H9 (cell line): ENCODE data around the gene C2CD2. TPM values are rescaled to one million over a fixed set of nuclear protein-coding genes. Genes with fewer than 3 reads are reported as not detected.

Source experiments
- DNase-seq: peaks from one replicate; pipeline ENCODE4 v3.0.0-alpha.2; 2017
- H2AFZ ChIP-seq: one replicate; pipeline ENCODE4 v1.6.1; 2013; ENCODE audit warnings: mild to moderate bottlenecking, low read length, control low read depth, moderate library complexity
- H2AK5ac ChIP-seq: 2 replicates; pipeline ENCODE4 v1.6.1; 2013; ENCODE audit warnings: low read length, control low read depth, mixed read lengths; ENCODE audit not compliant: insufficient read length
- H2BK120ac ChIP-seq: one replicate; pipeline ENCODE4 v1.6.1; 2013; ENCODE audit warnings: low read depth, mild to moderate bottlenecking, low read length, control low read depth, inconsistent platforms; ENCODE audit not compliant: poor library complexity, severe bottlenecking
- H2BK12ac ChIP-seq: 2 replicates; pipeline ENCODE4 v1.6.1; 2013; ENCODE audit warnings: low read length, control low read depth, mixed read lengths, low read depth; ENCODE audit not compliant: insufficient read length
- H2BK15ac ChIP-seq: 2 replicates; pipeline ENCODE4 v1.6.1; 2013; ENCODE audit warnings: low read depth, low read length, control low read depth
- H2BK20ac ChIP-seq: one replicate; pipeline ENCODE4 v1.6.1; 2013; ENCODE audit warnings: low read depth, mild to moderate bottlenecking, low read length, control low read depth, inconsistent platforms; ENCODE audit not compliant: poor library complexity, severe bottlenecking
- H2BK5ac ChIP-seq: 2 replicates; pipeline ENCODE4 v1.6.1; 2013; ENCODE audit warnings: low read length, control low read depth, mixed read lengths; ENCODE audit not compliant: insufficient read length
- H3K14ac ChIP-seq: 2 replicates; pipeline ENCODE4 v1.6.1; 2013; ENCODE audit warnings: low read length, control low read depth; ENCODE audit not compliant: insufficient read depth
- H3K18ac ChIP-seq: 2 replicates; pipeline ENCODE4 v1.6.1; 2013; ENCODE audit warnings: low read depth, mild to moderate bottlenecking, mixed read lengths, low read length, control low read depth; ENCODE audit not compliant: insufficient read length
- H3K23ac ChIP-seq: 2 replicates; pipeline ENCODE4 v1.6.1; 2013; ENCODE audit warnings: low read length, control low read depth, mixed read lengths, low read depth; ENCODE audit not compliant: insufficient read length
- H3K23me2 ChIP-seq: 2 replicates; pipeline ENCODE4 v1.6.1; 2013; ENCODE audit warnings: low read depth, mild to moderate bottlenecking, mixed read lengths, low read length, control low read depth; ENCODE audit not compliant: insufficient read length, poor library complexity, severe bottlenecking
- H3K27ac ChIP-seq: 2 replicates; pipeline ENCODE4 v1.5.1; 2013; ENCODE audit warnings: low read length, control low read depth, mixed read lengths, low read depth; ENCODE audit not compliant: insufficient read length
- H3K27me3 ChIP-seq: 2 replicates; pipeline ENCODE4 v1.6.1; 2013; ENCODE audit warnings: low read length, control low read depth, inconsistent platforms; ENCODE audit not compliant: insufficient read depth
- H3K4ac ChIP-seq: 2 replicates; pipeline ENCODE4 v1.6.1; 2013; ENCODE audit warnings: low read depth, mild to moderate bottlenecking, control low read depth, inconsistent platforms, low read length, moderate library complexity
- H3K4me1 ChIP-seq: 2 replicates; pipeline ENCODE4 v1.6.1; 2013; ENCODE audit warnings: low read length, control low read depth, inconsistent platforms; ENCODE audit not compliant: insufficient read depth
- H3K4me2 ChIP-seq: 2 replicates; pipeline ENCODE4 v1.6.1; 2013; ENCODE audit warnings: low read length, control low read depth, mixed read lengths; ENCODE audit not compliant: insufficient read length, insufficient read depth
- H3K56ac ChIP-seq: 2 replicates; pipeline ENCODE4 v1.6.1; 2013; ENCODE audit warnings: low read depth, mild to moderate bottlenecking, mixed read lengths, low read length, control low read depth; ENCODE audit not compliant: insufficient read length
- H3K79me1 ChIP-seq: 2 replicates; pipeline ENCODE4 v1.6.1; 2013; ENCODE audit warnings: low read depth, mild to moderate bottlenecking, moderate library complexity, low read length, control low read depth, inconsistent platforms; ENCODE audit not compliant: insufficient read depth, poor library complexity, severe bottlenecking
- H3K79me2 ChIP-seq: 2 replicates; pipeline ENCODE4 v1.6.1; 2013; ENCODE audit warnings: low read length, control low read depth, inconsistent platforms; ENCODE audit not compliant: insufficient read depth
- H3K9ac ChIP-seq: 2 replicates; pipeline ENCODE4 v1.6.1; 2013; ENCODE audit warnings: low read length, control low read depth, mixed read lengths; ENCODE audit not compliant: insufficient read length; ENCODE audit errors: extremely low read depth
- H3K9me3 ChIP-seq: one replicate; pipeline ENCODE4 v1.6.1; 2013; ENCODE audit warnings: low read depth, low read length, inconsistent platforms; ENCODE audit not compliant: control insufficient read depth
- H3T11ph ChIP-seq: one replicate; pipeline ENCODE4 v1.6.1; 2013; ENCODE audit warnings: mild to moderate bottlenecking, low read length, control low read depth, inconsistent platforms
- H4K20me1 ChIP-seq: one replicate; pipeline ENCODE4 v1.6.1; 2013; ENCODE audit not compliant: control insufficient read depth, insufficient read length, insufficient read depth
- H4K5ac ChIP-seq: 2 replicates; pipeline ENCODE4 v1.6.1; 2013; ENCODE audit warnings: low read depth, mild to moderate bottlenecking, mixed read lengths, low read length, control low read depth; ENCODE audit not compliant: insufficient read length
- H4K8ac ChIP-seq: replicated peaks from 2 replicates; pipeline ENCODE4 v1.6.1; 2013; ENCODE audit warnings: low read length, control low read depth, mixed read lengths, low read depth; ENCODE audit not compliant: insufficient read length
- H4K91ac ChIP-seq: 2 replicates; pipeline ENCODE4 v1.6.1; 2013; ENCODE audit warnings: low read depth, mild to moderate bottlenecking, moderate library complexity, mixed read lengths, low read length, control low read depth; ENCODE audit not compliant: insufficient read length
- H3K27ac Mint-ChIP-seq, 3 experiments: 2 replicates in 2 of 3; 3 replicates in 1 of 3; pipeline ENCODE4 v1.8.0; 2020 to 2021; ENCODE audit warnings: mixed read lengths in 3 of 3, mild to moderate bottlenecking in 1 of 3, moderate library complexity in 1 of 3
- H3K27me3 Mint-ChIP-seq: 2 replicates; pipeline ENCODE4 v1.8.0; 2021; ENCODE audit warnings: low read depth, mild to moderate bottlenecking, moderate library complexity, mixed read lengths
- H3K36me3 Mint-ChIP-seq, 3 experiments: 2 replicates in 2 of 3; 3 replicates in 1 of 3; pipeline ENCODE4 v1.8.0; 2020 to 2021; ENCODE audit warnings: low read depth in 3 of 3, mixed read lengths in 3 of 3; ENCODE audit not compliant: insufficient read depth in 1 of 3
- H3K4me1 Mint-ChIP-seq, 2 experiments: 2 replicates each; pipeline ENCODE4 v1.8.0; 2020; ENCODE audit warnings: mixed read lengths in 2 of 2
- H3K4me3 Mint-ChIP-seq, 2 experiments: 2 replicates in 1 of 2; 3 replicates in 1 of 2; pipeline ENCODE4 v1.8.0; 2020 to 2021; ENCODE audit warnings: mild to moderate bottlenecking in 2 of 2, mixed read lengths in 2 of 2, moderate library complexity in 1 of 2
- H3K9me3 Mint-ChIP-seq, 2 experiments: 2 replicates in 1 of 2; 3 replicates in 1 of 2; pipeline ENCODE4 v1.8.0; 2020; ENCODE audit warnings: mild to moderate bottlenecking in 2 of 2, mixed read lengths in 2 of 2, moderate library complexity in 1 of 2
- CTCF ChIP-seq: fragments of 200-600 bp; sonication (generic); conservative IDR thresholded peaks from 3 replicates; pipeline ENCODE4 v1.8.0; 2021; ENCODE audit warnings: antibody characterized with exemption, mild to moderate bottlenecking
- WGBS: extraction: QIAGEN DNeasy Blood & Tissue Kit; methylation state at CpG from one replicate; pipeline ENCODE4 v1.1.7; 2013; ENCODE audit warnings: missing lambda C conversion rate, low lambda C conversion rate, mixed read lengths; ENCODE audit not compliant: insufficient read length; ENCODE audit errors: extremely low coverage; 5-methylcytosine and 5-hydroxymethylcytosine counted together
- total RNA-seq: library from RNA; stranded (reverse); gene quantifications from 2 replicates; pipeline ENCODE4 v1.2.1, GENCODE V29; 2021

The C2CD2 gene
- total RNA-seq, 1 experiment from 2014 or later: 14.6 TPM

- no peak overlapping the region for H3K27ac Mint-ChIP-seq
- no peak overlapping the region for H2BK120ac ChIP-seq
These were observed 70.2 kb downstream of the C2CD2 start for GRCh38 chr21:41883582-41883981.

More at GRCh38 chr21:41883582-41883981, 70.2 kb downstream of the C2CD2 start:
- TF ChIP-seq CTCF: no peak
- H3K14ac ChIP-seq: no peak overlapping the region
- no peak overlapping the region for H3K4me3 Mint-ChIP-seq
- H2AK5ac ChIP-seq: no peak overlapping the region
- no peak for DNase-seq
- H4K5ac ChIP-seq: no peak overlapping the region
- no peaks in the 10 kb centered on the region for H3K36me3 Mint-ChIP-seq
- H3K23ac ChIP-seq: no peak overlapping the region
- H3K18ac ChIP-seq: no peak overlapping the region
- no peaks in the 10 kb centered on the region for H3K9me3 Mint-ChIP-seq
- peaks cover 18 to 20% of the 10 kb centered on the region in 2 experiments for H3K4me1 Mint-ChIP-seq
- no peak overlapping the region for H2BK20ac ChIP-seq
- no peak overlapping the region for H3K4me2 ChIP-seq
- H4K8ac ChIP-seq: no peak overlapping the region
- no peak overlapping the region for H2BK5ac ChIP-seq
- no peaks in the 10 kb centered on the region for H3K79me1 ChIP-seq
- H3K56ac ChIP-seq: no peak overlapping the region
- no CpG with 5 or more reads among the region's 5 CpGs for WGBS
- H2BK12ac ChIP-seq: no peak overlapping the region
- no peak overlapping the region for H3K27ac ChIP-seq
- no peaks in the 10 kb centered on the region; the same call in 1 of the 2 replicates for H3K27me3 Mint-ChIP-seq
- no peak overlapping the region for H3K4ac ChIP-seq
- no peak overlapping the region for H2BK15ac ChIP-seq
- 0 out of 2 replicates have a peak, but pooled peaks cover 2% of the 10 kb centered on the region for H3K79me2 ChIP-seq
- no peak overlapping the region for H3K9ac ChIP-seq
- H3K4me1 ChIP-seq: no peaks in the 10 kb centered on the region; the same call in 1 of the 2 replicates
- no peaks in the 10 kb centered on the region for H3K27me3 ChIP-seq
- no peaks in the 10 kb centered on the region for H3K9me3 ChIP-seq
- no peak overlapping the region for H3T11ph ChIP-seq
- H3K23me2 ChIP-seq: no peaks in the 10 kb centered on the region
- no peaks in the 10 kb centered on the region for H4K20me1 ChIP-seq
- no peak overlapping the region for H4K91ac ChIP-seq
- no peak overlapping the region for H2AFZ ChIP-seq
